Measurements from ENCODE around the gene GJB4. TPM values are rescaled to one million over a fixed set of nuclear protein-coding genes. Genes with fewer than 3 reads are reported as not detected.

Gene GJB4
- polyA plus RNA-seq, 1 donor from 2014 or later = not detected

- no peaks in the 10 kb centered on the region for H3K27me3 ChIP-seq (ENCODE audit: insufficient read depth, low read depth, low read length)
- no peaks in the 10 kb centered on the region for H4K20me1 ChIP-seq (ENCODE audit: insufficient read depth)
- no peaks in the 10 kb centered on the region for H3K36me3 ChIP-seq (ENCODE audit: insufficient read depth, low read length)
- H3K79me2 ChIP-seq (replicated peaks; ENCODE audit: insufficient read depth, low read length) = no peaks in the 10 kb centered on the region
- H3F3A ChIP-seq (ENCODE audit: insufficient read depth, low read length, poor library complexity, severe bottlenecking) = no peaks in the 10 kb centered on the region
- H3K9me2 ChIP-seq (ENCODE audit: insufficient read depth, low read length) = no peaks in the 10 kb centered on the region
- no peak overlapping the region for H2AFZ ChIP-seq (ENCODE audit: low read depth, low read length)
- H3K4me3 ChIP-seq (ENCODE audit: low read length) = no peak overlapping the region
- no peak overlapping the region for H3K27ac ChIP-seq (ENCODE audit: low read length)
- H3K9ac ChIP-seq (ENCODE audit: low read length) = no peak overlapping the region
- no peak overlapping the region for H3K4me2 ChIP-seq (ENCODE audit: low read length)
- TF ChIP-seq RAD21 (conservative IDR thresholded peaks at IDR 0.05) = no peak
- no peak for TF ChIP-seq TAF1 (IDR thresholded peaks at IDR 0.05; ENCODE audit: low read depth)
- no peak for TF ChIP-seq EZH2 (IDR thresholded peaks at IDR 0.05; ENCODE audit: borderline replicate concordance, insufficient read depth, low read length, poor library complexity, severe bottlenecking)
- TF ChIP-seq SMC3 (conservative IDR thresholded peaks at IDR 0.05; ENCODE audit: poor library complexity) = no peak
- TF ChIP-seq, protein P1, sequence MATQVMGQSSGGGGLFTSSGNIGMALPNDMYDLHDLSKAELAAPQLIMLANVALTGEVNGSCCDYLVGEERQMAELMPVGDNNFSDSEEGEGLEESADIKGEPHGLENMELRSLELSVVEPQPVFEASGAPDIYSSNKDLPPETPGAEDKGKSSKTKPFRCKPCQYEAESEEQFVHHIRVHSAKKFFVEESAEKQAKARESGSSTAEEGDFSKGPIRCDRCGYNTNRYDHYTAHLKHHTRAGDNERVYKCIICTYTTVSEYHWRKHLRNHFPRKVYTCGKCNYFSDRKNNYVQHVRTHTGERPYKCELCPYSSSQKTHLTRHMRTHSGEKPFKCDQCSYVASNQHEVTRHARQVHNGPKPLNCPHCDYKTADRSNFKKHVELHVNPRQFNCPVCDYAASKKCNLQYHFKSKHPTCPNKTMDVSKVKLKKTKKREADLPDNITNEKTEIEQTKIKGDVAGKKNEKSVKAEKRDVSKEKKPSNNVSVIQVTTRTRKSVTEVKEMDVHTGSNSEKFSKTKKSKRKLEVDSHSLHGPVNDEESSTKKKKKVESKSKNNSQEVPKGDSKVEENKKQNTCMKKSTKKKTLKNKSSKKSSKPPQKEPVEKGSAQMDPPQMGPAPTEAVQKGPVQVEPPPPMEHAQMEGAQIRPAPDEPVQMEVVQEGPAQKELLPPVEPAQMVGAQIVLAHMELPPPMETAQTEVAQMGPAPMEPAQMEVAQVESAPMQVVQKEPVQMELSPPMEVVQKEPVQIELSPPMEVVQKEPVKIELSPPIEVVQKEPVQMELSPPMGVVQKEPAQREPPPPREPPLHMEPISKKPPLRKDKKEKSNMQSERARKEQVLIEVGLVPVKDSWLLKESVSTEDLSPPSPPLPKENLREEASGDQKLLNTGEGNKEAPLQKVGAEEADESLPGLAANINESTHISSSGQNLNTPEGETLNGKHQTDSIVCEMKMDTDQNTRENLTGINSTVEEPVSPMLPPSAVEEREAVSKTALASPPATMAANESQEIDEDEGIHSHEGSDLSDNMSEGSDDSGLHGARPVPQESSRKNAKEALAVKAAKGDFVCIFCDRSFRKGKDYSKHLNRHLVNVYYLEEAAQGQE (IDR thresholded peaks at IDR 0.05; ENCODE audit: borderline replicate concordance) = no peak
- no peak for TF ChIP-seq EP300 (conservative IDR thresholded peaks at IDR 0.05; ENCODE audit: poor library complexity, severe bottlenecking)
- no peak for TF ChIP-seq MXI1 (conservative IDR thresholded peaks at IDR 0.05; ENCODE audit: poor library complexity, severe bottlenecking)
- TF ChIP-seq, protein P2, sequence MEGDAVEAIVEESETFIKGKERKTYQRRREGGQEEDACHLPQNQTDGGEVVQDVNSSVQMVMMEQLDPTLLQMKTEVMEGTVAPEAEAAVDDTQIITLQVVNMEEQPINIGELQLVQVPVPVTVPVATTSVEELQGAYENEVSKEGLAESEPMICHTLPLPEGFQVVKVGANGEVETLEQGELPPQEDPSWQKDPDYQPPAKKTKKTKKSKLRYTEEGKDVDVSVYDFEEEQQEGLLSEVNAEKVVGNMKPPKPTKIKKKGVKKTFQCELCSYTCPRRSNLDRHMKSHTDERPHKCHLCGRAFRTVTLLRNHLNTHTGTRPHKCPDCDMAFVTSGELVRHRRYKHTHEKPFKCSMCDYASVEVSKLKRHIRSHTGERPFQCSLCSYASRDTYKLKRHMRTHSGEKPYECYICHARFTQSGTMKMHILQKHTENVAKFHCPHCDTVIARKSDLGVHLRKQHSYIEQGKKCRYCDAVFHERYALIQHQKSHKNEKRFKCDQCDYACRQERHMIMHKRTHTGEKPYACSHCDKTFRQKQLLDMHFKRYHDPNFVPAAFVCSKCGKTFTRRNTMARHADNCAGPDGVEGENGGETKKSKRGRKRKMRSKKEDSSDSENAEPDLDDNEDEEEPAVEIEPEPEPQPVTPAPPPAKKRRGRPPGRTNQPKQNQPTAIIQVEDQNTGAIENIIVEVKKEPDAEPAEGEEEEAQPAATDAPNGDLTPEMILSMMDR (IDR thresholded peaks at IDR 0.05; ENCODE audit: poor library complexity, severe bottlenecking) = no peak
- TF ChIP-seq POLR2AphosphoS5 (IDR thresholded peaks at IDR 0.05) = no peak
- H3K9me3 ChIP-seq (ENCODE audit: low read length) = no peaks in the 10 kb centered on the region
Observed at GRCh38 chr1:34743775-34744174, 15.8 kb upstream of the GJB4 start.

DNA sequence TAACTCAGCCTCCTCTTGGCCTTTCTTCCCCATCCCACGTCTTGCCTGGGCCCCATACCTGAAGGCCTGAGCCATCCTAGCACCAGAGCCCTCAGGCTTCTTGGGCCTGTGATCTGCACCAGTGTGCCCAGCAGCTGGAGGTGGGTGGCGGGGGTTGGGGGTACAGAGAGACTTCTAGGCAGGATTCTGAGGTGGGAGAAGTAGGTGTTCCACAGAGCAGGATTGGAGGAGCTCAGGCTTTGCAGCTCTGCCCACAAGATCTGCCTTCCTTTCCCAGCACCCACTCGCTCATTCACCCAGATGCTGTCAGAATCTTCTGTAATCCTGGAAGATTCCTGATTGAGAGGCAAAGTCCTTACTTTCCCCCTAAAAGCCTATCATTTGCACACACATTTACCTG lies 14.7 kb upstream of the GJB4 start:
- H3K9me2 ChIP-seq (ENCODE audit: insufficient read depth, low read length) = no peaks in the 10 kb centered on the region
- H3F3A ChIP-seq (ENCODE audit: insufficient read depth, low read length, poor library complexity, severe bottlenecking) = no peaks in the 10 kb centered on the region
- no peak overlapping the region for H3K4me3 ChIP-seq (ENCODE audit: low read length)

More for the DNA sequence above, 14.7 kb upstream of the GJB4 start:
- Histone ChIP-seq H3K27ac (ENCODE audit: low read length) (no peak overlapping the region), H3K79me2 (replicated peaks; ENCODE audit: insufficient read depth, low read length) (no peaks in the 10 kb centered on the region), H3K36me3 (ENCODE audit: insufficient read depth, low read length) (no peaks in the 10 kb centered on the region), H3K9ac (ENCODE audit: low read length) (no peak overlapping the region), H3K4me2 (ENCODE audit: low read length) (no peak overlapping the region), H4K20me1 (ENCODE audit: insufficient read depth) (no peaks in the 10 kb centered on the region), H3K9me3 (ENCODE audit: low read length) (no peaks in the 10 kb centered on the region), H3K27me3 (ENCODE audit: insufficient read depth, low read depth, low read length) (no peaks in the 10 kb centered on the region), H2AFZ (ENCODE audit: low read depth, low read length) (no peak overlapping the region)
- TF ChIP-seq TAF1 (IDR thresholded peaks at IDR 0.05; ENCODE audit: low read depth) (no peak), EZH2 (IDR thresholded peaks at IDR 0.05; ENCODE audit: borderline replicate concordance, insufficient read depth, low read length, poor library complexity, severe bottlenecking) (no peak), MXI1 (conservative IDR thresholded peaks at IDR 0.05; ENCODE audit: poor library complexity, severe bottlenecking) (no peak), SMC3 (conservative IDR thresholded peaks at IDR 0.05; ENCODE audit: poor library complexity) (no peak)
- TF ChIP-seq, protein P1 (IDR thresholded peaks at IDR 0.05; ENCODE audit: borderline replicate concordance) = no peak
